HG03378 (cell line): ENCODE data around the gene IGF2BP2.
"Not testable (repeated sequence)": the region's sequence is repeated elsewhere in the genome, so short reads cannot be mapped to it uniquely, and the experiment has no call there.

ENCODE experiments used
- ATAC-seq: cut with Tn5 transposase; IDR thresholded peaks from one replicate; pipeline ENCODE4 v1.9.1; 2021; ENCODE audit warnings: mild to moderate bottlenecking, moderate library complexity; ENCODE audit not compliant: unreplicated experiment

The IGF2BP2 gene

DNA sequence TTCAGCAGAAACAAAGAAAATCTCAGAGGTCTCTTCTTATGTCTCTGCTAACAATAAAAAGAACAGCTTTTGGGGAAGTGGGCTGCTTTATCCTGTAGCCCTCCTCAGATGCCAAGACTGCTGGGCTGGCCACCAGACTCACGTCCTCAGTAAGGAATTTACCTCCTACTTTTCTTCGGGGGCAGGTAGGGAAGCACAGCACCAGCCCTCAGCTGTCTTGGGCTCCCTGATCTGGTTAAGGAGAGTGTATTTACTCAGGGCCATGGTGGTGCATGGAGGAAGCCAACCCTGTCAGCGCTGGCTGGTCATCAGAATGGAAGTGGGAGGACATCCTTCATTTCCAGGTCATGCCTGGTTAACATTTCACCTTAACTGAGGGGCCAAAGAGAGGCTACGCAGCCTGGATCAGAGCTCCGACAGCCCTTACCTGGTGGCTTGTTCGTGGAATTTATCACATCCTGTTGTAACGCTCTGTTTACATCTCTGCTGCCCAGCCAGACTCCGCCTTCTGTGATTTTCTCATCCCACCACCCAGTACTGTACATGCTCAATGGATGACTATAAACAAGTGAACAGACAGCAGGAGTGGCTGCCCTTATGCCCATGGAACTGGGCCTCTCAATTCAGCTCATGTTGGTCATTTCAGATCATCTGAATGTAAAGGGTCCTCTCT is 108.3 kb downstream of the IGF2BP2 start:
- ATAC-seq = no peak

DNA sequence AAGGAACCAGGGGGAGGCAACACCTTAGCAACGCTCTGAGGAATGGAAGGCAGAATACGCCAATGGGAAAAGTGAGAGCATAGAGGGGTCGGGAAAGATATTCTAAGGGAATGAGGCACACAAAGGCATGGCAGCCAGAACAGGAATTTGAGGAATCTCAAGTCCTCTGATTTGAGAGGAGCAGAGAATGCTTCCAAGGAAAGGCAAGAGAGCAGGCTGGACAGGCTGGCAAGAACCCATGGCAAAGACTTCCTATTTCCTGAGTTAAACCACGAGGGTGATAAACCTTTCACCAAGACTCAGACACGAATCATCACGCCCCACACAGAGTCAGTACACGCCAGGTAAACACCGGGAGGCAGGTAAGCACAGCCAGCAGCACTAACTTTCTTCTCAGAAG is 109.8 kb downstream of the IGF2BP2 start:
- ATAC-seq = no peak

- no peak for ATAC-seq
Observed at GRCh38 chr3:185714085-185714484, 110.8 kb downstream of the IGF2BP2 start.

DNA sequence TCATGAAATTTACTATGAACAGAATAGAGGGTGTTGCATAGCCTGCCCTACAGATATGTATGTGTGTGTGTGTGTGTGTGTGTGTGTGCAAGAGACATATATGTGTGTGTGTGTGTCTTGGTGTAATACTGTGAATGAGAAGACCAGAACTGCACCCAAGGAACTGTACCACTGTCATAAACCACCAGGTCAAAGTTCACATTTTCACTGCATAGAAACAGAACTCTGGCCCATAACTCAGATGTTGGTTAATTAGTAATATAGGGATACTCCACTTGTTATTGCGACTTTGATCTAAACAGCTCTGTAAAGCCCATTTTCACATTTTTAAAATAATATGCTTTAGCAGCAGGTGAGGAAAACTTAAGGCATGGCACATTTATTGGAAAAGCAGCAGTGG is 111.8 kb downstream of the IGF2BP2 start:
- ATAC-seq = no peak

- ATAC-seq = no peak
Observed at GRCh38 chr3:185712337-185712736, 112.5 kb downstream of the IGF2BP2 start.

- no peak for ATAC-seq
Observed at GRCh38 chr3:185711255-185711870, 113.5 kb downstream of the IGF2BP2 start.

DNA sequence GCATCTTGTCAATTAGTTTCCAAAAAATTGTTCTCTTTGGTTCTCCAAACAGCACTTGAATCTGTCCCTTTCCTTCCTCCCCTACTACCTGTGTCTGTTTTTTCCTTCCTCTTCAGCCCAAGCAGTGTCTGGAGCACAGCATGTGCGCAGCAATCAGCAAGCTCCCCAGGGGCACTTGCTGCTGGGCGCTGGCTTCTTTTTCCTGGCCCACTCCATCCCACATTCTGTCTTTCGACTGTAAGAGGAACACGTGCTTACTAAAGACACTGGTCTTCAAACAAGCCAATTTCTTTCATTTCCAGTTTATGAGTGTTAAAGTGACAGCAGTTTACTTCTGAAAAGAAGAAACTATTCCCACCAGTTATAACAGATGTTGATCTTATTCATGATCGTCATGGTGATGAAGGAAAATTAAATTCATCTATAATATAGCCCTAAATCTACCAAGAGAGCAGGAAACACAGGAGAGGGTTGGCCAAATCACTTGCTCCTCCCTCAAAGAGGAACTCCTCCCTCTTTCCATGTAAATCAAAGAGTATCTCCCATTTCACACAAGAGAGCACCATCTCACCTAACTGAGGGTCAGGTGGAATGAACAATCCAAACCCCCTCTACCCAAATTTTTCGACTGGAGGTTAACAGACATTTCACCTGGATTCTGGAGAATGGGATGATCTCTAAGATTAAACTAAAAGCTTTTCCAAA is 115.4 kb downstream of the IGF2BP2 start:
- no peak for ATAC-seq

DNA sequence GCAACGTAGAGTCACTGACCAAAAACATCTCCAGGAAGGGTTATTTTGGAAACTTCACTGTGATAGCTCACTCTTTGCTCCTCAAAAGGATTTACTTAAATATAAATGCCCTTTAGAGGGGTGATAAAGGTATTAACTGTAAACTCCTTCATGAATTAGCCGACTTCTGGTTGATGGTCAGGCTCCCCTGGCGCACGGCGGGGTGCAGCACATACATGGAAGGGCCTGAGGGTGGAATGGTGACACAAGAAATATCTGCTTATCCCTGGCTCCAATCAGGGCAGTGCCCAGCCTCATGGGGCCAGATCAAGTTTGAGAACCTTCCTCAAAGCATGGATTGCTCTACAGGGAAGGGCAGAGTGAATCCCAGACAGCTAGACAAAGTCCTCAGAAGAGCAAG is 116.5 kb downstream of the IGF2BP2 start:
- no peak for ATAC-seq

- no peak for ATAC-seq
Observed at GRCh38 chr3:185705498-185705897, 119.3 kb downstream of the IGF2BP2 start.

GRCh38 chr3:185702262-185703225 is 122.3 kb downstream of the IGF2BP2 start:
- ATAC-seq = no peak

GRCh38 chr3:185701611-185702261 is 123.1 kb downstream of the IGF2BP2 start:
- no peak for ATAC-seq

DNA sequence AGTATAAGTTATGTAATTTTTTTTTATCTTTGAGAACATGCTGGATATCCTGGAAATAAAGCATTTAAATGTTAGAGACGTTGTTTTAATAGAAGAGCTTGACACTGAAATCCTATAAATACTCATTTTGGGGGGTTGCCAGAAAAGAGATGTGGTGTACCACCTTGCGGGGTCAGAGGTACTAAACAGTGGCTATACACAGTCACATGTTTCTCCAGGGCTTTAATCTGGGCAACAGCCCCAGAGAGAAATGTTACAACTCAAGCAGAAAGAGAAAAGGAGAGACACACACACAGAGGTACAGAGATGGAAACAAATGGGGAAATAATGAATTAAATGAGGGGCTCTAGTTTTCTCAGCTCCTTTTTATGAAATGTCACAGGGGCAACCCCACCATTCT is 124.9 kb downstream of the IGF2BP2 start:
- no peak for ATAC-seq

DNA sequence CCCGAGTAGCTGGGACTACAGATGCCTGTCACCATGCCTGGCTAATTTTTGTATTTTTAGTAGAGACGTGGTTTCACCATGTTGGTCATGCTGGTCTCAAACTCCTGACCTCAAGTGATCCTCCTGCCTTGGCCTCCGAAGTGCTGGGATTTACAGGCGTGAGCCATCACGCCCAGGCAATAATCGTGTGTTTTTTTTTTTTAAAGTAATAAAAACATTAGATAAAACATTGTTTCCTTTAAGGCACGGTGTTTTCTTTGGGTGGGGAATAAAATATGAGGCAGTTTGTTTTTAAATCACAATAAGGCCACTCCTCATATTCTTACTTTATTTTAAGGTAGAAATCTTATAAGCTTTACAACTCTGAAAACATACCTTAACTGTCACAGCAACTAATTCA is 127.6 kb downstream of the IGF2BP2 start:
- not testable (repeated sequence) for ATAC-seq

- ATAC-seq = no peak
Observed at GRCh38 chr3:185696039-185696438, 128.8 kb downstream of the IGF2BP2 start.

GRCh38 chr3:185693985-185694653 is 130.7 kb downstream of the IGF2BP2 start:
- no peak for ATAC-seq

- no peak for ATAC-seq
Observed at GRCh38 chr3:185691622-185692021, 133.2 kb downstream of the IGF2BP2 start.

DNA sequence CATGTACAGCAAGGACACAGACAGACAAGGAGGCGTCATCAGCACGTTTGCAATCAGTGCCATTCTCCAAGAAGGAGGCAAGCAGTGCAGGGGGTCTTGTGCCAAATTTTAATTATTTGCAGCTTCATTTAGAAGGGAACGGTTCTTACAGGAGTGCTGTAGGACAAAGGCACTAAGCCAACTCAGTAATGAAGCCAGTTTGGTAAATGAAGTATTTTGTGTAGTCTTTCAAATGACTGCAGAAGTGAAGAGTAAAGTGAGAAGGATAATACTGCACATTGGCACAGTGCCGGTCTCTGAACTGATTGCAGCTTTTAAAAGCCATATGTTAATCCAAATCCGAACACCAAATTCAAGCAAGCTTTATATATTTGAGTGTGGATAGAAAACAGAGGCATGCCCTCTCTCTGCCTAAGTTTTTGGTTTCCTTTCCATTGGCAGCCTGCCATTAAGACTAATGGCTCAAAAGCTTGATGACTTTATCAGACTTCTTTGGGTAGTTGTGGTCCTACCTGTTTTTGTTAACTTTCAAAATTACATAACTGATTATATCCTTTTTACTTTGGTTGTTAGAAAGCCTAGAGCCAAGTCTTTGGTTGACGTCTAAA is 137.5 kb downstream of the IGF2BP2 start:
- no peak for ATAC-seq

DNA sequence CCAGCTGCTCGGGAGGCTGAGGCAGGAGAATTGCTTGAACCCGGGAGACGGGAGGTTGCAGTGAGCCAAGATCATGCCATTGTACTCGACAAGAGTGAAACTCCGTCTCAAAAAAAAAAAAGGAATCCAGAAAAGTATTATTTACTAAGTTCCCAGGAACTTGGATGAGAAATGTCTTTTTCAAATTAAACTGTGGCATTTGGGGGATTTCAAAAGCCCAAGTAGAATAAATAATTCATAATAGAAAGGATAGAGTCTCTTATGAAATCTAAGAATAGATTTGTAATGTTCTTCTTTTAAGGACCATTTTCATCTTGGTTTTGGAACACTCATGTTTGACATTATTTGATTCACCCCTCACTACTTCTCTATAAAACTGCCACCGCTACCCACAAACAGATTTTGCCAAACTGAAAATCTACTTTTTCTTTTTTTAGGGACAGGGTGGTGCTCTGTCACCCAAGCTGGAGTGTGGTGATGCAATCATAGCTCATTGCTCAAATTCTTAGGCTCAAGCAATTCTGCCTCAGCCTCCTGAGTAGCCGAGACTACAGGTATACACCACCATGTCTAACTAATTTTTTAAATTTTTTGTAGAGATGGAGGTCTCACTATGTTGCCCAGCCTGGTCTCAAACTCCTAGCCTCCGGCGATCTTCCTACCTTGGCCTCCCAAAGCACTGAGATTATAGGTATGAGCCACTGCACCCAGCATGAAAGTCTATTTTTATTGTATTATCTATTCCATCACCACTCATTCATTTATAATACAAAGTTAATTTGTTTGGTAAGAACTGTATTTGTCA is 139.4 kb downstream of the IGF2BP2 start:
- no peak for ATAC-seq

GRCh38 chr3:185680231-185680630 is 144.6 kb downstream of the IGF2BP2 start:
- ATAC-seq = no peak
